Epithelial cell of esophagus (primary cell): ENCODE results near the gene FAM83F.

Experiments
- DNase-seq: peaks from one replicate; pipeline ENCODE4 v3.0.0; 2010; ENCODE audit warnings: low read depth
- H3K4me3 ChIP-seq: 2 replicates; pipeline ENCODE4 v1.5.1; 2011; ENCODE audit warnings: mild to moderate bottlenecking, low read length, control low read depth
- CTCF ChIP-seq: IDR thresholded peaks from 2 replicates; pipeline ENCODE4 v1.5.1; 2011; ENCODE audit warnings: low read depth, mild to moderate bottlenecking, low read length, control low read depth, inconsistent platforms; ENCODE audit not compliant: insufficient read depth; ENCODE audit errors: missing control alignments

The FAM83F gene

DNA sequence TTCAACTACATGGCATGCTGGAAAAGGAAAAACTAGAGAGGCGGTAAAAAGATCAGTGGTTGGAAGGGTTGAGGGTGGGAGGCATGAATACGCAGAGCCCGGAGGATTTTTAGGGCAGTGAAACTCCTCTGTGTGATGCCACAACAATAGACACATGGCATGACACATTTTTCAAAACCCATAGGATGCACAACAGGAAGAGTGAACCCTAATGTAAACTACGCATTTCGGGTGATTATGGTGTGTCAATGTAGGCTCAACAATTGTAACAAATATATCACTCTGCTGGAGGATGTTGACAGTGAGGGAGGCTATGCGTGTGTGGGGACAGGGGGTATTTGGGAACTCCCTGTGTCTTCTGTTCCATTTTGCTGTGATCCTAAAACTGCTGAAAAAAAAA, 15.7 kb upstream of the FAM83F start:
- no peak overlapping the region for H3K4me3 ChIP-seq
- no peak for TF ChIP-seq CTCF
- DNase-seq: no peak

DNA sequence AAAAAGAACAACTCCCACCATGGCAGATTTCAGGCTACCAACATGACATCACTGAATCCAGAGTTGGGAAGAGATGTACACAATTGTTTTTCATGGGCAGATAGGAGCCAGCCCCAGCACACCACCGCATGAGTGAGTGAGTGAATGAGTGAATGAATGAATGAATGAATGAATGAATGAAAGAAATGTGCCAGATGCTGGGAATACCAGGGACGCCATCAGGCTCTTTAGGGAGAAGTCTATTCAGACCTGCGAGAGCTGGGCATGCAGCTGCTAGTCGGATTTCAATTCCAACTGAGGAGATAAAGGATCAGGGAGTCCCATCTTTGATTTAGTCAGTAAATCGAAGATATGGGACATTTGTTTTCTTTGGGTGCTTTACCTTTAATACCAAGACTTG, 15.3 kb upstream of the FAM83F start:
- TF ChIP-seq CTCF: no peak
- DNase-seq: no peak
- H3K4me3 ChIP-seq: no peak overlapping the region

DNA sequence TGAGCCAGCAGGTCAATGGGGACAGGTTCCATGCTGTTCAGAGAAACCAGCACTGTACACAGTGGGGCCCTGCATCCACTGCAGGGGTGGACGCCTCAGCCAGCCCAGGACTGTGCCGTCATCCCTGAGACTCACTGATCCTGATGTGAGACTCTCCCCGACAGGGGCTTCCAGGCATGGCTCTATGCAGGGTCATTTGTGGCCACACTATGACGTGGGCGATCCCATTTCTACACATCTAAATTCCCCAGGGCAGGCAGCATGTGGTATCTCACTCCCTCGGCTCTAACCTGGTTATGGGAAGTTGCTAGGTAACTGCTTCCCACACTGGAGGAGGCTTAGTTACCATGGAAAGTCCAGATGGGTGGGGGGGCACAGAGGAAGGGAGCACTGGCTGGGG, 14.2 kb upstream of the FAM83F start:
- no peak overlapping the region for H3K4me3 ChIP-seq
- TF ChIP-seq CTCF: no peak
- no peak for DNase-seq

- DNase-seq: no peak
- TF ChIP-seq CTCF: no peak
- H3K4me3 ChIP-seq: no peak overlapping the region
Observed at GRCh38 chr22:39983346-39983745, 11.4 kb upstream of the FAM83F start.

GRCh38 chr22:39984006-39984405, 10.7 kb upstream of the FAM83F start:
- TF ChIP-seq CTCF: no peak
- peak; percentile 71 for DNase-seq

GRCh38 chr22:39984746-39985145, 10.0 kb upstream of the FAM83F start:
- peak; percentile 52 for DNase-seq
- no peak for TF ChIP-seq CTCF
- H3K4me3 ChIP-seq: no peak overlapping the region

More at GRCh38 chr22:39984006-39984405, 10.7 kb upstream of the FAM83F start:
- H3K4me3 ChIP-seq: no peak overlapping the region

GRCh38 chr22:39985383-39986035, 9.2 kb upstream of the FAM83F start:
- TF ChIP-seq CTCF: no peak
- no peak overlapping the region for H3K4me3 ChIP-seq
- peak; percentile 81 for DNase-seq
